Stimulated activated CD8-positive, alpha-beta memory T cell treated with anti-CD3 and anti-CD28 coated beads, Interleukin-4, amount 100 ng/mL, for 1 hour (primary cell): ENCODE measurements around the gene CHL1.

Experiments
- DNase-seq, 2 donors: peaks; one replicate each; pipeline ENCODE4 v3.0.0-alpha.2; 2020; ENCODE audit warnings: low read depth in 2 of 2, low spot score in 1 of 2

The CHL1 gene

DNA sequence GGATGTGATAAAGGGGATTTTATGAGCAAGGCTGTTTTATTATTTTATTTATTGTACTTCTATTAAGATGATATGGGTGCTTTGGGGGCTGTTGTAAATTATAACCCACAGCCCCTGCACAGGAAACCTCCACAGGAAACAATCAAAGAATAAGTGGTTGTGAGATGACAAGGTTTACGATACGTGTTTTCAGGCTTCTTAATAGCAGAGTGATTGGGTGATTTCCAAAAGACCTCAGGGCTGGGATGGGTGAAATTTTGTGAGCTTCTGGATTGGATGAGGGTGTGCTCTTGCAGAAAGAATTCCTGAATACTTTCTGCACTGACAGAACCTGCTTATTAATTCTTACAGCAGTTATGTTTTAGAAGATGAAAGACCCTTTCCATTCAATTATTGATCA is 21.4 kb downstream of the CHL1 start:
- DNase-seq: no peak

DNA sequence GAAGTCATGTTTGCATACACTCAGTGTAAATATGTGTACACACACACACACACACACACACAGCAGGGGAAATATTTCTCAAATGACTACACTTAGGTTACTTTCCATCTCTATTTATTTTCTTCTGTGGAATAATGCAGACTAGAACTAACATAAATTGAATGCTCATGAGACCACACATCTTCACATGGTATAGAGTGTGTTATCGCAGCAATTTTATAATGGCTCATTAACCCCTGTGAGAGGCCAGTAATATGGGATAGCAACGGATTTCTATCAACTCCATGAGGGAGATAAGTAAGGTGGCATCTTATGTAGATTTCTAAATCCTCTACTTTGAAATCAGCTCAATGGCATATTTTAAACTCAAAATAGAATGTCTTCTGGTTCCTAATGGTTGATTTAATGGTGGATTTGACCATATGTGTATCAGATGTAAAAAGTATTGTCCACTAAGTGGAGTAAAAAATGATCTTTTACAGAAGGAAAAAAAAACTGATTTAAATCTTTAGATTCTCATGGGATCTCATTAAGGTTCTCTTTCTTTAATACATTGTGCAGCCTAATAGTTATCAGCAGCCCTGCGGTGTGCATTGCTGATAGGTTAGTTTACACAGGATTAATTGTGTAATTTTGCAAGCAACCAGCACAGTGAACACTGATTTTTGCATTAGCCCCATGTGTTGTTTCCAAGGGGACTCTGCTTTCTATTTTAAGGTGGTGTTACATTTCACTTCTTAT is 32.0 kb downstream of the CHL1 start:
- DNase-seq: no peak

DNA sequence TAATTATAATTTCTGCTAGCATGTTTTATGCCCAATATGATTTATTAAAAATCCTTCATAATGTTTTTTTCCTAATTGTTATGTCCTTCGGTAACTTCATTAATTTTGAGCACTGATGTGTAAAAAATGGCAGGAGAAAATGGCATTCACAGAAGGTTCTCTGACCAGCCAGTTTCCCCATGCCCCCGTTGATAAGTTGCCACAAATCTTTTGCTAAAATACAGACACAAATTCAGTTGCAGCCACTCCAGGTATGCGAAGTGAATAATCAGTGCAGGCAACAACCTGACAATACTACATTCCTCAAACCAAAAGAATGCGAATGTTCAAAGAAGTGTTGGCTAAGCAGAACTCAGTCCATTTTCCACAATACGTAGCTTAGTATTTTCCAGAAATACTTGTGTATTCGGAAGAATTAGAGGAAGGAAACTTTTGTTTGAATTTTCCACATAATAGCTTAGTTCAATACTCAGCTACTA is 32.7 kb downstream of the CHL1 start:
- DNase-seq: no peak

GRCh38 chr3:236881-237280 is 40.3 kb downstream of the CHL1 start:
- no peak for DNase-seq

GRCh38 chr3:242602-243355 is 46.2 kb downstream of the CHL1 start:
- no peak for DNase-seq

GRCh38 chr3:243356-243725 is 46.8 kb downstream of the CHL1 start:
- no peak for DNase-seq

DNA sequence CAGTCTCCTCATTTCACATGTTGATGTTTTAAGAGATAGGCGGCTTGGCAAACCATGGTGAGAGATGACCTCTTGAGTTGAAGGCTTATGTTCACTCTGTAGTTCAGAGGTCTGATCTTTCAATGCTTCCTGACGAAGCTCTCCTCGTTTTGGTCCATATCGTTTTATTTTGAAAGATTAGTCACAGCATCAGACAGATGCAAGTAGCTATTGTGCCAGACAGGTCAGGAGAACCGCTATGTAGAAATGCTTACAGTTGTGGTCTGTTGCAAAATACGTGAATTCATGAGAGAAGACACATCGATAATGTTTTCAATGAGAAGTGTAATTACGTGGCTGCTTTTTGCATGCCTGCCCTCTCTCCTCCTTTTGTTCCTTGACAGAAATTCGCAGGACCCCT is 47.5 kb downstream of the CHL1 start:
- no peak for DNase-seq

DNA sequence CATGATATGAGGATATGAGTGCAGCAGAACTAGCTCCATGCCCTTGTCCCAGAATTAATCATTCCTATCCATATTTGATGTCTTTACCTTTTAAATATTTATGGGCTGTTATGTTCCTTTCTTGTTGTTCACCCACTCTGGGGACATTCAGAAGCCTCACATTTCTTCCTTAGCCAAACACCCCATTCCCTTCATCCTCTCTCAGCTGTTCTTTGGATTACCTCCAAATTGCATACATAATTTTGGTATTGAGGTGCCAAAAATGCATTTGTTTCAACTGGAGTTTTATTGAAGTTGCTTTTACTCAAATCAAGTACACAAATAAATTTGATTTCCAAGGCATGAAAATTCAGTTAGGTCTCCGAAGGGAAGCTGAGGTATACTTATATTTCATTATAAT is 51.4 kb downstream of the CHL1 start:
- no peak for DNase-seq

GRCh38 chr3:248864-249520 is 52.4 kb downstream of the CHL1 start:
- no peak for DNase-seq

GRCh38 chr3:249587-250262 is 53.2 kb downstream of the CHL1 start:
- no peak for DNase-seq

DNA sequence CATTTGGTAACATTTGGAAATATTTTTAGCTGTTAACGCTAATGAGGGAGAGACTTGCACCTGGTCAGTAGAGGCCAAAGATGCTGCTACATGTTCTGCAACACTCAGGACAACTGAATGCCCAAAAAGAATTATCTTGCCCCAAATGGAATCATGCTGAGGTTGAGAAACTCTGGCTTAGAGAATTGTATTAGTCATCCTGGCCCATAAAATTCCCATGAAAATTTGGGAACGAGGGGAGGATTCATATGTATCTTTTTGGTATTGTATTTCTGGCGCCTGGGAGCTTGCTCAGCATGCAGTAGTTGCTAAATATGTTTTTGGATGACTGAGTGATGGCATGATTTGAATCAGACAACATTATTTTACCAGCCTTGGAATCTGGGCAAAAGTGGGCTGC is 59.9 kb downstream of the CHL1 start:
- DNase-seq: no peak

DNA sequence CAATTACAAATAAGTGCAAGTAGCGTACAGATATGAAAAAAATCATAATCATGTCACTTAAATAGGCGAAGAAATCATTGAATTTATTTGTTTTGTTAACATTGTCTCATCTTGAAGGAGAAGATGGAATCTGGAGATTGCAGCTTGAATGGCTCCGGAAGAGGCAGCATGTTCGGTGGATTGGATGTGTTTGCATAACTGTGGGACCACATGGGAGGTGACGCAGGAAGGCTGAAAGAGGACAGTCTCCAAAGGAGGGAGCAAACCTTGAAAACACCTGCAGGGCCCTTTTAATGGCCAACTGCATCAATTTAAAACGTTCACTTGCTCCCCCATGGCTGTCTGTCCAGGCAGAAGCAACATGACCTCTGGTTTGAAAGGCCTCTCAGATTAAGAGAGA is 61.3 kb downstream of the CHL1 start:
- DNase-seq: no peak

DNA sequence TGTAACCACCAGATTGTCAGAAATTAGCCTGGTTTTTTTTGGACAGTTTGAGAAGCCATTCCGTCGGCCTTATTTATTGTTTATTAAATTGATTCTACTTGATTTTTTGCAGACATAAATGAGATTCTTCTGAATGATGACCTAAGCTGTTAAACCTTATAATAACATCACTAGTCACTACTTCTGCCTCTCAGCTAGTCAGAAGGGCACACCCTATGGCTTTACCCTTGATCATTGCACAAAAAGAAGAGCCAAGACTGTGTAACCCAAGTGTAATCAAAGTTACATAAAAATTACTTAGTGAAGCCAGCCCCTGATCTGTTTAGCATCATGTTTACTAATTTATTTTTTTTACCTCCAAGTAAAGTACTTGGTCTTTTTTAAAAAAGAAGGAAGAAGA is 64.3 kb downstream of the CHL1 start:
- no peak for DNase-seq

- DNase-seq: no peak
These were observed 66.8 kb downstream of the CHL1 start for GRCh38 chr3:263393-263792.

DNA sequence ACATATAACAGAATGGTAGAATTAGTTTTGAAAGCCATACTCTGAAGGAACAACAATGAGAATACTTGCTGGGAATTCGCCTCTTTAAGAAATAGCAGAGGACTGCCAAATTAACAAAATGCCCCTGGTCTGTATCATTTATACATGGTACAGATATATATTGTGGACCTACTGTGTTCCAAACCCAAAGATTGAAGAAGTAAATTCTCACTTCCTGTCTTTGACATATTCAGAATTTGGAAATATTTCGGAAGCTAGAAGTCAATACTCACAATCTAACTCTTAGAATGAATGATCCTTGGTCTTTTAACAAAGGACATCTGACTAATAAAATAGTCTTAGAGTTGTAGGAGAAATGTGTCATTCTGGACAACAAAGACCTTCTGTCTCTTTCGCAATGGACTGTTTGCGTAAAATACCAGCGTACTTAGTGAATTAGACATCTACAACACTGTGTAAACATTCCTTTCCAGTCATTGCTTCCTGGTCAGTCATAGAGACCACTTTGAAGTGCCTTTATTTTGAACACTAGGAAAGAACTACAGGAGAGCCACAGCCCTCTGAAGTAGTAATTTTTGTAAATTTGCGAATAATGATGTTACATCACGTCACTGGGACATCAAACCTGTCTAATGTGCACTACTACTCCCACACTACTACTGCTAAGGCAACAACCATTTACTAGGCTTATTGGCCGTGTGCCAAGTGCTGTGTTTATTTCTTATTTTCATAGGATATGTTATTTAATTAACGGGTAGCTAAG is 68.0 kb downstream of the CHL1 start:
- no peak for DNase-seq

DNA sequence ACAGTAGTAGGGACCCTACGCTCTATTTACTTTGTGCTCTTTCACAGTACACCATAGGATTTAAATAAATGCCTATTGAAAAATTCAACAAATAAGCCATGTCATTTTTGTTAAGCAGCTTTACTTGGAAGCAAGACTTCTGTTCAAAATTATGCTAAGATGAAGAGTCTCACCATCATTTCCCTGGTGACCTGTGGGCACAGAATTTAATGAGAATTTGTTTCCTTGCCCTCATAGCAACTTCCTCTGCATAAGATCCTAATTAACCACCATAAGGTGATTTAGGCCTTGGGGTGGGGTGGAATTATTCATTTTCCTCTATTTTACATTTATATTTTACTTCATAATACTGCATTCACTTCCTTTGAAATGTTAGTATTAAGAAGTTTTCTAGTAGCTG is 70.5 kb downstream of the CHL1 start:
- DNase-seq: no peak

DNA sequence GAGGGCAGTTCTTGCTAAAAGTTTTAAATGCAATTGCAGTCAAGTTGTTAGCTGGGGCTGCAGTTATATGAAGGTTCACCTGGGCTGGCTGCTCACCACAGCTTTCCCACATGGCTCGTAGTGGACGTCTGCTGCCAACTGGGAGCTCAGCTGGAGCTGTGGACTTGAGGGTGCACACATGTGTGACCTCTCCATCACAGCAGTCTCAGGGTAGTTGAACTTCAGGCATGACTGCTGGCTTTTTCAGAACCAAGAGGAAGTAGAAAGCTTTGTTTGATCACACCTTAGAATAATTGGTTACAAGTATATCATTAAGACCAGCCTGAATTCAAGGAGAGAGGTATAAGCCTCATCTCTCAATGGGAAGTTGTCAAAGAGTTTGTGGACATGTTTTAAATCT is 74.1 kb downstream of the CHL1 start:
- no peak for DNase-seq

DNA sequence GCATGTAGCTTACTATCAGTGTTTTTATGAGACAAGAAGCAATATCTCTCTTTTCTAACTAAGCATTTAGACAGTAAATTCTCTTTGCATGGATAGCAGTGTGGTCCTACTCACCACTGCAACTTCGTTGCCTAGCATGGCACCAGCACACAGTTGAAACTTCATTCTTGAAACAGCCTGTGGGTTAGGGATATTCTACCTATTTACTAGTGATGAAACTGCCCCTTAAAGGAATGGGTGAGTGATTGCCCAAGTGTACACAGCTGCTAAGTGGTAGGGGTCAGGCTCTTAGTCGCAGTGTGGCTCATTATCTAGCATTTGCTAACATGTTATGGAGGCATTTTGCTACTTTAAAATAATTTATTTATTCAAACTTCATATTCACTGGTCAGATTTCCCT is 78.4 kb downstream of the CHL1 start:
- no peak for DNase-seq

DNA sequence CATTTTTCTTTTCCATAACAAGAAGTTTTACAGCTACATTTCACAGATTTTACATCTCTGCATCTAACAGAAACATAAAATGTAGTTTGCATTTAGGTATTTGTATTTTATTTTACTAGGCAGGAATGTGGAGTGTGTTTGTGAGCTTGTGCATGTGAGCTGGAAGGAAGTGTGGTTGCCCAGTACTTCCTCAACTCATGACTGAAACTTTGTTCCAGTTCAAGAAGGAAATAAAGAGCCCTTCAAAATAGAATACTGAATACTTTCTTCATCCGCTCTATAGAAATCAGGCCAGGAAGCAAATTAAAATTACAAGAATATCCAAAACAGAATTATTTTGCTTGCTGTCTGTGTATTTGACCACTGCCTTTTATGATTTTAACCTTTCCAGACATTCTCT is 81.3 kb downstream of the CHL1 start:
- no peak for DNase-seq

- DNase-seq: no peak
These were observed 81.9 kb downstream of the CHL1 start for GRCh38 chr3:278300-279064.
